ENCODE results near the gene PCDHGB4. TPM values are rescaled to one million over a fixed set of nuclear protein-coding genes. Genes with fewer than 3 reads are reported as not detected.
A peak's percentile ranks its signal among the peaks of the same experiment; 100 is the strongest.
"Not testable (repeated sequence)": the region's sequence is repeated elsewhere in the genome, so short reads cannot be mapped to it uniquely, and the experiment has no call there.

The PCDHGB4 gene
- total RNA-seq, 8 experiments from 2014 or later = 0.22 to 92.9 (median 1.4) TPM

DNA sequence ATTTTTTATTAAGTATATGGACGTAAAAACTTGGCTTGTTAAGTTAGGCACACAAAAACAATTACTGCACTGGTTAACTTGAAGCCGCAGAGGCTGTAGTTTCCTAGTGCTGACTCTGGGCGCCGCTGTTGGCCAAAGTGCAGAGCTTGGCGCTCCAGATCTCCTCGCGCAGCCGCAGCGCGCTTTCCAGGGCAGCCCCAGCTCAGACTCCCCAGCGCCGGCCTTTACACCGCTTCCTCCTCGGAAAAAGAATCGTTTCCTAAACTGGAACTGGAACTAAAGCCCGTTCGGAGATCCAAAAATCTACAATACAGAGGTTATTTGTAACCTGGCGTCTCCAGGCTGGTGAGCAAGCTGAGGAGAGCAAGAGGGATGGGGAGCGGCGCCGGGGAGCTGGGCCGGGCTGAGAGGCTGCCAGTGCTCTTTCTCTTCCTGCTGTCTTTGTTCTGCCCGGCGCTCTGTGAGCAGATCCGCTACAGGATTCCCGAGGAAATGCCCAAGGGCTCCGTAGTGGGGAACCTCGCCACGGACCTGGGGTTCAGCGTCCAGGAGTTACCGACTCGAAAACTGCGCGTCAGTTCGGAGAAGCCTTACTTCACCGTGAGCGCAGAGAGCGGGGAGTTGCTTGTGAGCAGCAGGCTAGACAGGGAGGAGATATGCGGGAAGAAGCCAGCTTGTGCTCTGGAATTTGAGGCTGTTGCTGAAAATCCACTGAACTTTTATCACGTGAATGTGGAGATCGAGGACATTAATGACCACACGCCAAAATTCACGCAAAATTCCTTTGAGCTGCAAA, 10.5 kb downstream of the PCDHGB4 start, which contains the start of gene PCDHGB5:
TSS of gene PCDHGB5 (plus strand) at position 192 of the 796 bp plus-strand sequence. CDS start at position 373, 181 bp downstream.
- H3K4me3 ChIP-seq; H3K4me1 ChIP-seq (replicated peaks in 1 of 2); H3K27ac ChIP-seq; in situ Hi-C loops (cut with MboI; ENCODE audit: low pct_unique_long_range_greater_than_20kb in 2 of 9, low sequenced_read_pairs in 9 of 9, unreplicated experiment in 9 of 9): not testable (repeated sequence)
- ATAC-seq (replicated peaks in 6 of 8) = peak in 4 of 8 experiments; percentile 30 to 95 (median 62)
- WGBS, 10 experiments = 0 to 88% (median 40%) methylated on average over 1 to 9 of the region's 43 CpGs; no CpG with 5 or more reads in 3 of the 10 experiments

- no peak for ATAC-seq (replicated peaks in 6 of 8)
- no peak overlapping the region for H3K27ac ChIP-seq
- in situ Hi-C loops (cut with MboI; ENCODE audit: low pct_unique_long_range_greater_than_20kb in 2 of 9, low sequenced_read_pairs in 9 of 9, unreplicated experiment in 9 of 9) = no loop called here
- no peaks in the 10 kb centered on the region for H3K4me1 ChIP-seq (replicated peaks in 1 of 2)
- H3K4me3 ChIP-seq = no peak overlapping the region
- 12 to 96% (median 82%) methylated on average over 2 to 13 of the region's 15 CpGs; no CpG with 5 or more reads in 1 of the 10 experiments for WGBS, 10 experiments
Measured at GRCh38 chr5:141398608-141399007, 11.1 kb downstream of the PCDHGB4 start.

DNA sequence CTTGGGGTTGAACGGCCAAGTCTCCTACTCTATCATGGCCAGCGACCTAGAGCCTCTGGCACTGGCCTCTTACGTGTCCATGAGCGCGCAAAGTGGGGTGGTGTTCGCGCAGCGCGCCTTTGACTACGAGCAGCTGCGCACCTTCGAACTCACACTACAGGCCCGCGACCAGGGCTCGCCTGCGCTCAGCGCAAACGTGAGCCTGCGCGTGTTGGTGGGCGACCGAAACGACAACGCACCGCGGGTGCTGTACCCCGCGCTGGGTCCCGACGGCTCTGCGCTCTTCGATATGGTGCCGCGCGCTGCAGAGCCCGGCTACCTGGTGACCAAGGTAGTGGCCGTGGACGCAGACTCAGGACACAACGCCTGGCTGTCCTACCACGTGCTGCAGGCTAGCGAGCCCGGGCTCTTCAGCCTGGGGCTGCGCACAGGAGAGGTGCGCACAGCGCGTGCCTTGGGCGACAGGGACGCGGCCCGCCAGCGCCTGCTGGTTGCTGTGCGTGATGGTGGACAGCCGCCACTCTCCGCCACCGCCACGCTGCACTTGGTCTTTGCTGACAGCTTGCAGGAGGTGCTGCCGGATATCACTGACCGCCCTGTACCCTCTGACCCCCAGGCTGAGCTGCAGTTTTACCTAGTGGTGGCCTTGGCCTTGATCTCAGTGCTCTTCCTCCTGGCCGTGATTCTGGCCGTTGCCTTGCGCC, 12.2 kb downstream of the PCDHGB4 start:
- no peak for ATAC-seq (replicated peaks in 6 of 8)
- Histone ChIP-seq H3K4me3 (no peak overlapping the region), H3K27ac (no peak overlapping the region), H3K4me1 (replicated peaks in 1 of 2) (no peaks in the 10 kb centered on the region)
- in situ Hi-C loops (cut with MboI; ENCODE audit: low pct_unique_long_range_greater_than_20kb in 2 of 9, low sequenced_read_pairs in 9 of 9, unreplicated experiment in 9 of 9) = loop anchor here in 6 of 9 experiments (10.0 to 25.0 kb wide), 3 partner anchors 125 to 163 kb away; no protein-coding TSS in a partner anchor
- 20 to 100% (median 92%) methylated on average over 2 to 31 of the region's 61 CpGs; no CpG with 5 or more reads in 3 of the 10 experiments for WGBS, 10 experiments

- in situ Hi-C loops (cut with MboI; ENCODE audit: low pct_unique_long_range_greater_than_20kb in 2 of 9, low sequenced_read_pairs in 9 of 9, unreplicated experiment in 9 of 9) = loop anchor here in 6 of 9 experiments (10.0 to 25.0 kb wide), 3 partner anchors 122 to 160 kb away; no protein-coding TSS in a partner anchor
- peak in 2 of 8 experiments; percentile 68 to 88 for ATAC-seq (replicated peaks in 6 of 8)
- no peak within 1 kb of the TSS for H3K4me3 ChIP-seq
- 13 to 95% (median 80%) methylated on average over 3 to 26 of the region's 27 CpGs; no CpG with 5 or more reads in 1 of the 10 experiments for WGBS, 10 experiments
- H3K27ac ChIP-seq = no peak within 1 kb of the TSS
- H3K4me1 ChIP-seq (replicated peaks in 1 of 2) = no peaks in the 10 kb centered on the region
Measured at GRCh38 chr5:141402553-141403243, 15.2 kb downstream of the PCDHGB4 start, which contains the start of gene PCDHGA9. TSS of gene PCDHGA9 (plus strand) at chr5:141402778. CDS start at chr5:141402953, 175 bp downstream.

- in situ Hi-C loops (cut with MboI; ENCODE audit: low pct_unique_long_range_greater_than_20kb in 2 of 9, low sequenced_read_pairs in 9 of 9, unreplicated experiment in 9 of 9) = loop anchor here in 6 of 9 experiments (10.0 to 25.0 kb wide), 3 partner anchors 121 to 159 kb away; no protein-coding TSS in a partner anchor
- 28 to 100% (median 90%) methylated on average over 1 to 21 of the region's 22 CpGs; no CpG with 5 or more reads in 1 of the 10 experiments for WGBS, 10 experiments
Measured at GRCh38 chr5:141403387-141403786, 15.9 kb downstream of the PCDHGB4 start.

DNA sequence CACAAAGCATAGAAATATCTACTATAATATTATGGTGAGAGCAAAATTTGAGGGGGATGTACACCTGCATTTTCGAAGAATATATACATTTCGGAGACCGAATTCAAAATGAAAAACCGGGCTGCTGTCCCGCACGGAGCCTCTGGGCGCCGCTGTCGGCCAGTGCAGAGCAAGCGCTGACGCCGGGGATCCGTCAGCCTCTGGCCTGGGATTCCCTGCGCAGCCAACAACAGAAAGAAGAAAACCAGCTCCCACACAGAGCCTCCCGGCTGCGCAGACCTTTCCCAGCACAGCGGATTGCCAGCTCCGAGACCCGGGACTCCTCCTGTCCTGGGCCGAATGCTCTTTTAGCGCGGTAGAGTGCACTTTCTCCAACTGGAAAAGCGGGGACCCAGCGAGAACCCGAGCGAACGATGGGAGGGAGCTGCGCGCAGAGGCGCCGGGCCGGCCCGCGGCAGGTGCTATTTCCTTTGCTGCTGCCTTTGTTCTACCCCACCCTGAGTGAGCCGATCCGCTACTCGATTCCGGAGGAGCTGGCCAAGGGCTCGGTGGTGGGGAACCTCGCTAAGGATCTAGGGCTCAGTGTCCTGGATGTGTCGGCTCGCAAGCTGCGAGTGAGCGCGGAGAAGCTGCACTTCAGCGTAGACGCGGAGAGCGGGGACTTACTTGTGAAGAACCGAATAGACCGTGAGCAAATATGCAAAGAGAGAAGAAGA, 20.4 kb downstream of the PCDHGB4 start, which contains the start of gene PCDHGB6:
TSS of gene PCDHGB6 (plus strand) at position 232 of the 716 bp plus-strand sequence. CDS start at position 414, 182 bp downstream.
- peak within 1 kb of the TSS; percentile 45 to 92 (median 69) for H3K4me3 ChIP-seq
- WGBS, 10 experiments = 10 to 60% (median 22%) methylated on average over 1 to 23 of the region's 51 CpGs; no CpG with 5 or more reads in 3 of the 10 experiments
- in situ Hi-C loops (cut with MboI; ENCODE audit: low pct_unique_long_range_greater_than_20kb in 2 of 9, low sequenced_read_pairs in 9 of 9, unreplicated experiment in 9 of 9) = loop anchor here in 6 of 9 experiments (10.0 to 25.0 kb wide), 3 partner anchors 117 to 154 kb away; no protein-coding TSS in a partner anchor
- peak within 1 kb of the TSS; percentile 90 to 94 for H3K27ac ChIP-seq
- peak in 7 of 8 experiments; percentile 37 to 100 (median 98) for ATAC-seq (replicated peaks in 6 of 8)
- H3K4me1 ChIP-seq (replicated peaks in 1 of 2) = peaks cover 11 to 15% of the 10 kb centered on the region in 2 donors

More at GRCh38 chr5:141403387-141403786, 15.9 kb downstream of the PCDHGB4 start:
- no peak for ATAC-seq (replicated peaks in 6 of 8)
- Histone ChIP-seq H3K4me1 (replicated peaks in 1 of 2) (no peaks in the 10 kb centered on the region), H3K4me3 (no peak overlapping the region), H3K27ac (no peak overlapping the region)

DNA sequence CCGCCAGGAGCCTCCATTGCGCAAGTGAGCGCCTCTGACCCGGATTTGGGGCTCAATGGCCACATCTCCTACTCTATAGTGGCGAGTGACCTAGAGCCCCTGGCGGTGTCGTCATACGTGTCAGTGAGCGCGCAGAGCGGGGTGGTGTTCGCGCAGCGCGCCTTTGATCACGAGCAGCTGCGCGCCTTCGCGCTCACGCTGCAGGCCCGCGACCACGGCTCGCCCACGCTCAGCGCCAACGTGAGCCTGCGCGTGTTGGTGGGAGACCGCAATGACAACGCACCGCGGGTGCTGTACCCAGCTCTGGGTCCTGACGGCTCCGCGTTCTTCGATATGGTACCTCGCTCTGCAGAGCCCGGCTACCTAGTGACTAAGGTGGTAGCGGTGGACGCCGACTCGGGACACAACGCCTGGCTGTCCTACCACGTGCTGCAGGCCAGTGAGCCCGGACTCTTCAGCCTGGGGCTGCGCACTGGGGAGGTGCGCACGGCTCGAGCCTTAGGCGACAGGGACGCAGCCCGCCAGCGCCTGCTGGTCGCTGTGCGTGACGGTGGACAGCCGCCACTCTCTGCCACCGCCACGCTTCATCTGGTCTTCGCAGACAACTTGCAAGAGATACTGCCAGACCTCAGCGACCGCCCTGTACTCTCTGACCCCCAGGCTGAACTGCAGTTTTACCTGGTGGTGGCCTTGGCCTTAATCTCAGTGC, 22.3 kb downstream of the PCDHGB4 start:
- Histone ChIP-seq H3K4me1 (replicated peaks in 1 of 2) (peaks cover 11 to 15% of the 10 kb centered on the region in 2 donors), H3K4me3 (peak overlapping the region in 3 of 5 donors; percentile 11 to 72 (median 45)), H3K27ac (no peak overlapping the region)
- WGBS, 10 experiments = 0 to 100% (median 94%) methylated on average over 1 to 27 of the region's 64 CpGs; no CpG with 5 or more reads in 3 of the 10 experiments
- ATAC-seq (replicated peaks in 6 of 8) = no peak
- in situ Hi-C loops (cut with MboI; ENCODE audit: low pct_unique_long_range_greater_than_20kb in 2 of 9, low sequenced_read_pairs in 9 of 9, unreplicated experiment in 9 of 9) = loop anchor here in 7 of 9 experiments (10.0 to 25.0 kb wide), 4 partner anchors 115 to 155 kb away; no protein-coding TSS in a partner anchor

- no peak for ATAC-seq (replicated peaks in 6 of 8)
- in situ Hi-C loops (cut with MboI; ENCODE audit: low pct_unique_long_range_greater_than_20kb in 2 of 9, low sequenced_read_pairs in 9 of 9, unreplicated experiment in 9 of 9) = loop anchor here in 6 of 9 experiments (10.0 to 25.0 kb wide), 3 partner anchors 126 to 153 kb away; no protein-coding TSS in a partner anchor
- WGBS, 10 experiments = 57 to 100% (median 95%) methylated on average over 1 to 3 of the region's 3 CpGs; no CpG with 5 or more reads in 1 of the 10 experiments
- Histone ChIP-seq H3K27ac (no peak overlapping the region), H3K4me3 (peak overlapping the region in 3 of 5 donors; percentile 18 to 24 (median 23)), H3K4me1 (replicated peaks in 1 of 2) (peaks cover 11 to 15% of the 10 kb centered on the region in 2 donors)
Measured at GRCh38 chr5:141411575-141411974, 24.1 kb downstream of the PCDHGB4 start.

GRCh38 chr5:141412854-141413539, 25.5 kb downstream of the PCDHGB4 start, which contains the start of gene PCDHGA10:
TSS of gene PCDHGA10 (plus strand) at chr5:141412987. CDS start at chr5:141413176, 189 bp downstream.
- Histone ChIP-seq H3K4me3 (peak within 1 kb of the TSS in 4 of 5 donors; percentile 15 to 40 (median 24)), H3K27ac (no peak within 1 kb of the TSS), H3K4me1 (replicated peaks in 1 of 2) (peaks cover 11 to 15% of the 10 kb centered on the region in 2 donors)
- in situ Hi-C loops (cut with MboI; ENCODE audit: low pct_unique_long_range_greater_than_20kb in 2 of 9, low sequenced_read_pairs in 9 of 9, unreplicated experiment in 9 of 9) = loop anchor here in 6 of 9 experiments (10.0 to 25.0 kb wide), 3 partner anchors 124 to 152 kb away; no protein-coding TSS in a partner anchor
- WGBS, 10 experiments = 6 to 93% (median 62%) methylated on average over 3 to 26 of the region's 31 CpGs; no CpG with 5 or more reads in 2 of the 10 experiments
- ATAC-seq (replicated peaks in 6 of 8) = peak in 5 of 8 experiments; percentile 27 to 60 (median 56)

DNA sequence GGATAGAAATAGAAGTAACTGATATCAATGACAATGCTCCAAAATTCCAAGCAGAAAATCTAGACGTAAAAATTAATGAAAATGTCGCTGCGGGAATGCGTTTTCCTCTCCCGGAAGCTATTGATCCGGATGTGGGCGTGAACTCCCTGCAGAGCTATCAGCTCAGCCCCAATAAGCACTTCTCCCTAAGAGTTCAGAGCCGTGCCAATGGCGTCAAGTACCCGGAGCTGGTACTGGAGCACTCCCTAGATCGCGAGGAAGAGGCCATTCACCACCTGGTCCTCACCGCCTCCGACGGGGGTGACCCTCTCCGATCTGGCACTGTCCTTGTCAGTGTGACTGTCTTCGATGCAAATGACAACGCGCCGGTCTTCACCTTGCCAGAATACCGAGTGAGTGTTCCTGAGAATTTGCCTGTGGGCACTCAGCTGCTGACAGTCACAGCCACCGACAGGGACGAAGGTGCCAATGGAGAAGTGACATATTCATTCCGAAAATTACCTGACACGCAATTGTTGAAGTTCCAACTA, 26.1 kb downstream of the PCDHGB4 start:
- in situ Hi-C loops (cut with MboI; ENCODE audit: low pct_unique_long_range_greater_than_20kb in 2 of 9, low sequenced_read_pairs in 9 of 9, unreplicated experiment in 9 of 9) = loop anchor here in 6 of 9 experiments (10.0 to 25.0 kb wide), 3 partner anchors 124 to 151 kb away; no protein-coding TSS in a partner anchor
- H3K27ac ChIP-seq = no peak overlapping the region
- peak in 1 of 8 experiments; percentile 8 for ATAC-seq (replicated peaks in 6 of 8)
- 14 to 97% (median 65%) methylated on average over 2 to 18 of the region's 25 CpGs; no CpG with 5 or more reads in 1 of the 10 experiments for WGBS, 10 experiments
- peaks cover 9 to 15% of the 10 kb centered on the region in 2 donors for H3K4me1 ChIP-seq (replicated peaks in 1 of 2)
- H3K4me3 ChIP-seq = peak overlapping the region in 2 of 5 donors; percentile 25 to 40

Measured in motor neuron (in vitro differentiated cells).